COLO668 (cell line): ENCODE results near the gene NTRK3.

Experiments
- DNase-seq: peaks from one replicate; lab custom pipeline; 2025; ENCODE audit not compliant: unreplicated experiment; lab: John Stamatoyannopoulos, UW

NTRK3 gene

GRCh38 chr15:88126695-88127431 lies 129.7 kb downstream of the NTRK3 start:
- no peak for DNase-seq

- no peak for DNase-seq
These were observed 131.0 kb downstream of the NTRK3 start for GRCh38 chr15:88125576-88125975.

GRCh38 chr15:88124199-88124598 lies 132.3 kb downstream of the NTRK3 start:
- DNase-seq, result no peak

GRCh38 chr15:88121968-88122530 lies 134.5 kb downstream of the NTRK3 start:
- no peak for DNase-seq

- DNase-seq, result no peak
These were observed 136.5 kb downstream of the NTRK3 start for GRCh38 chr15:88120026-88120425.

GRCh38 chr15:88118741-88119140 lies 137.8 kb downstream of the NTRK3 start:
- no peak for DNase-seq

GRCh38 chr15:88118035-88118434 lies 138.5 kb downstream of the NTRK3 start:
- DNase-seq, result no peak

GRCh38 chr15:88115486-88116152 lies 140.9 kb downstream of the NTRK3 start:
- DNase-seq, result no peak

GRCh38 chr15:88113613-88114308 lies 142.8 kb downstream of the NTRK3 start:
- DNase-seq, result peak; percentile 10

- peak; percentile 64 for DNase-seq
These were observed 147.5 kb downstream of the NTRK3 start for GRCh38 chr15:88108991-88109390.

GRCh38 chr15:88108477-88108876 lies 148.1 kb downstream of the NTRK3 start:
- DNase-seq, result no peak

GRCh38 chr15:88106074-88106473 lies 150.5 kb downstream of the NTRK3 start:
- DNase-seq, result no peak

- no peak for DNase-seq
These were observed 152.2 kb downstream of the NTRK3 start for GRCh38 chr15:88104357-88104756.

- no peak for DNase-seq
These were observed 156.4 kb downstream of the NTRK3 start for GRCh38 chr15:88100181-88100580.

- no peak for DNase-seq
These were observed 158.2 kb downstream of the NTRK3 start for GRCh38 chr15:88098361-88098760.

- no peak for DNase-seq
These were observed 165.0 kb downstream of the NTRK3 start for GRCh38 chr15:88091444-88092016.

GRCh38 chr15:88090481-88091011 lies 166.0 kb downstream of the NTRK3 start:
- DNase-seq, result no peak

GRCh38 chr15:88089731-88090130 lies 166.8 kb downstream of the NTRK3 start:
- no peak for DNase-seq

GRCh38 chr15:88089024-88089620 lies 167.4 kb downstream of the NTRK3 start:
- DNase-seq, result no peak
